ENCODE data around the gene GNB3.

GNB3 gene

DNA sequence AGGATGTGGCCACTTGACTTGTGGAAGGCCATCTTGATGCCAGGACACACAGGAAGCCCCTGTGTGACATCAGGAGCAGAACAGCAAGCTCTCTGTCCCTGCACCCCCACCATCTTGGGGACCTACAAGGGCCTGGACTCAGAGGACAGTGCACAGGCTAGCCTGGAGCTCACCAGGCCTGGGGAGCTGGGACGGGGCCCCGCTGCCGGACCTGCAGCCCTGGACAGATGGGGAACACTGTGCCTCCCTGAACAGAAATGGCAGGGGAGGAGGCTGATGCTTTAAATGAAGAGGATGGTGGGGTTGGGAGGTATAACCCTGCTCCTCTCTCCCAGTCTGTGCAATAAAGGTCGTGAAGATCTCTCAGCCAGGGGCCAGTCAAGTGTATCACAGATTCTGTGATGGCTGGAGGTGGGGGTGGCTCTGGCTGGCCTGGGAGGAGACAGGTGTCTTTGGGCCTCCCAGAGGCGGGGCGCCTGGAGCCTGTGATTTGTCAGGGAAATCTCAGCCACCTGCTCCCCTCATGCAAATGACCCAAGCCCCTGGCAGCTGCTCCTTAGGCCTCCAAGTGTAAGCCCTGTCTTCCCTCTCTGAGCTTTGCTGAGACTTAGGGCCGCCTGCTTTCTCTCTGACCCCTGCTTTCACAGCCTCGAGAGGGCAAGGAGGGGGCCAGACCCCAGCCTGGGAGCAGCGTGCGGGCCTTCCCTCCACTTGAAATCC lies 1.1 kb upstream of the GNB3 start:
- DNase-seq, result no peak

DNA sequence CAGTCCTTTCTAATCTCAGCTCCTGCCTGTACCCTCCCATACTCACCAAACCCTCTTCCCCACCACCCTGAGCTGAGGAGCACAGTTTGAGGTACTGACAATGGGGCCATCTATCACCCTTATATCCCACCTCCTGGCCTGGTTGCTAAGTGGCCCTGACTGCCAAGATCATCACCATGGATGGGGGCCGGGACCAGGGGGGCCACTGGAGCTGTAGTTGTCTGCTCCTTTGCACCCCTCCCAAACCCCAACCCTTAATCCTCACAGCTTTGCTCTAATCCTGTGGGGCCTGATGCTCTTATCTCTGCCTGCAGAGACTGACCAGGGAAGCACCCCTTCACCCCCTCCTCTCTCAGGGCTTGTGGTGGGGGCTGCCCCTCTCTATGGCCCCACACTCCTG lies 395 bp upstream of the GNB3 start:
- no peak for DNase-seq

DNA sequence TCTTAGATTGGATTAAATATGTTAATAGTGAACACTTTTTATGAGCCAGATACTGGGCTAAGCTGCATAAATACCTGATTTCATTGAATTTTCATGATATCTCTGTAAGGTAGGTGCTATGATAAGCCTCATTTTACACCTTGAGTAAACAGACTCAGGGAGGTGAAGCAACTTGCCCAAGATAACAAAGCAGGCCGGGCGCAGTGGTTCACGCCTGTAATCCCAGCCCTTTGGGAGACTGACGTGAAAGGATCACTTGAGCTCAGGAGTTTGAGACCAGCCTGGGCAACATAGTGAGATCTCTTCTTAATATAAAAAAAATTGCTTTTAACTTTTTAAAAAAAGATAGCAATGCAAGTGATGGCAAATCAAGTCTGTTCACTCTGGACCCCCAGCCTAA lies 1.4 kb downstream of the GNB3 start:
- DNase-seq, result no peak

DNA sequence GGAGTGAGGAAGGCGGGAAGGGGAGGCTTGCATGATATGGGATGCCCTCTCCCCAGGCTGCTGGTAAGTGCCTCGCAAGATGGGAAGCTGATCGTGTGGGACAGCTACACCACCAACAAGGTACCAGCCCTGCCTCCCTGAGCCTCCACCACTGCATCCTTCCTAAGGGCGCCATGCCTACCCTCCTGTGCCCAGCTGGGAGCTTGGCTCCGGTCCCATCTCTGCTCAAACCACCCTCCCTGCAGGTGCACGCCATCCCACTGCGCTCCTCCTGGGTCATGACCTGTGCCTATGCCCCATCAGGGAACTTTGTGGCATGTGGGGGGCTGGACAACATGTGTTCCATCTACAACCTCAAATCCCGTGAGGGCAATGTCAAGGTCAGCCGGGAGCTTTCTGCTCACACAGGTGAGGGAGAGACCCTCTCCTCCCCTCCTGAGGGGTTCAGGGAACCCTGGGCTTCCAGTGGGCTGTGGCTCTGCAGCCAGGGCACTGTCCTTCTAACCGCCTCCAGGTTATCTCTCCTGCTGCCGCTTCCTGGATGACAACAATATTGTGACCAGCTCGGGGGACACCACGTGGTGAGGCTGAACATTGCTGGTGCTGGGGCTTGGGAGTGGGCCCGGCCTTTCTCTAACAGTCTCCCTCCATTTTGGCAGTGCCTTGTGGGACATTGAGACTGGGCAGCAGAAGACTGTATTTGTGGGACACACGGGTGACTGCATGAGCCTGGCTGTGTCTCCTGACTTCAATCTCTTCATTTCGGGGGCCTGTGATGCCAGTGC lies 2.6 kb downstream of the GNB3 start:
- DNase-seq, result no peak

DNA sequence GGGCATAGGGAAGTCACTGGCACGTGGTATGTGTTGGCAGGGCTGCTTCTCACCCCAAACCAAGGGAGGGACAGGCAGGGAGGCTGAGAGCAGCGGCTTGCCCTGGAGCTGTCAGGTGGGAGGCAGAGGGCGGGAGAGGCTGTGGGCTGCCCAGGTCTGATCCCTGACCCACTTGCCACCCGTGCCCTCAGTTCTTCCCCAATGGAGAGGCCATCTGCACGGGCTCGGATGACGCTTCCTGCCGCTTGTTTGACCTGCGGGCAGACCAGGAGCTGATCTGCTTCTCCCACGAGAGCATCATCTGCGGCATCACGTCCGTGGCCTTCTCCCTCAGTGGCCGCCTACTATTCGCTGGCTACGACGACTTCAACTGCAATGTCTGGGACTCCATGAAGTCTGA lies 4.7 kb downstream of the GNB3 start:
- no peak for DNase-seq

DNA sequence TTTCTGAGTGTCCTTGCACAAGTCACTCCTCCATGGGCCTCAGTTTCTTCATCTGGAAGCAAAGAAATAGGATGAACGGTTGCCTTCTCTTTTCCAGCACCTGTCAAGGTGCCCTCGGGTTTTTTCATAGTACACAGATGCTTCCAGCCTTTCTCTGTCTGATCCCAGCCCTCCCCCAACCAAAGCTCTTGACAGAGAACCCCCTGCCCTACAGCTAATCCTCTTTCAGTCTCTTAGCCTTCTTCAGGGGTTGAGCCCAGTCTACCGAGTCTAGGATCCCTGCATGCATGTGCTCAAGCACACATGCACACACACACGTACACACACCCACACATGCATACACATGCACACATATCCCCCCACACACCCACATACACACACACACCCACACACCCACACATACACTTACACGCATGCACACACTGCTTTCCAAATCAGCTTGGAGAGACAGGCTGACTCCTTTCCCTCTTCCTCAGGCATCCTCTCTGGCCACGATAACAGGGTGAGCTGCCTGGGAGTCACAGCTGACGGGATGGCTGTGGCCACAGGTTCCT lies 5.7 kb downstream of the GNB3 start:
- DNase-seq, result no peak

DNA sequence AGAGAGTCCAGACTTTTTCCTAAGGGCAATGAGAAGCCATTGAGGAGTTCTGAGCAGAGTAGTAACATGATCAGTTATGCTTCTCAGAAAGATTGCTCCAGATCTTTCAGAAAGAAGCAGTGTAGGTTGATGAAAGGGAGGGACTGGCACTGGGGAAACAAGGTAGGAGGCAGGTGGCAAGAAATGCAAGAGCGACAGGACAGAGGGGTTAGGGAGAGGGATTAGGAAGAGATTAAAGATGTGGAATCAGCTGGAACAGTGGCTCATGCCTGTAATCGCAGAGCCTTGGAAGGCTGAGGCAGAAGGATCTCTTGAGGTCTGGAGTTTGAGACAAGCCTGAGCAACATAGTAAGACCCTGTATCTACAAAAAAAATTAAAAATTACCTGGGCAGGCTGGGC lies 7.0 kb downstream of the GNB3 start:
- DNase-seq, result no peak

DNA sequence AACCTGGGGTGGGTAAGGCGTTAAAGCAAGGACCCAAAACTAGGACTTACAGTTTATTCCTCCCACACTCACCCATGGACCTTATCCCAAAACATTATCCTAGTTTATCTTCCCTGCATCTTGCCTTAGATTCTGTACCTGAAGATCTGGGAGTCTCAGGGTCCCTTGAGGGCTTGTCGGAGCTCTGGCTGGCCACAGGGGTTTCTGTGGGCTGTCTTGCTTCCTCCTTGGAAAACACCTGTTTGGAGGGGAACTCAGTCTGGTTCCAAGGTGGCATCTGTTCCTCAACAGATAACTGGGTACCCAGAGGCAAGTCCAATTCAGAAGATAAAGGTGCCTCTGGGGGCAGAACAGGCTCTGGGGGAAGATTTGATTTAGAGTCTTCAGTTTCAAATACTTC lies 8.7 kb downstream of the GNB3 start:
- no peak for DNase-seq

DNA sequence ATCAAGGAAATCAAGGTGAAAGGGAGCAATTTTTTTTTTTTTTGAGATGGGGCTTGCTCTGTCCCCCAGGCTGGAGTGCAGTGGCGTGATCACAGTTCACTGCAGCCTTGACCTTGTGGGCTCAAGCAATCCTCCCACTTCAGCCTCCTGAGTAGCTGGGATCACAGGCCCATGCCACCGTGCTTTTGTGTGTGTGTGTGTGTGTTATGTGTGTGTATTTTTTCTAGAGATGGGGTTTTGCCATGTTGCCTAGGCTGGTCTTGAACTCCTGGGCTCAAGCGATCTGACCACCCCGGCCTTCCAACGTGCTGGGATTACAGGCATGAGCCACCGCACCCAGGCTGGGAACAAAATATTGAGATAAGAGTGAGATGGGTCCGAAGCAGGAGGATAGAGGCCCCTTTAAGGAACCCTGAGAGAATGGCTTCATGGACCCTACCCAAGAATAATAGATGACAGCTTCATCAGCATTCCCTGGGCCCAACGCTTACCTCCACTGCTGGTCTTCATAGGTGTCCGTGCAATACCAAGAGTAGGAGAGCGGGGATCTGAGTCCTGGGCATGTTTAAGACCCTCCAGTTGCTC lies 9.3 kb downstream of the GNB3 start:
- DNase-seq, result no peak

DNA sequence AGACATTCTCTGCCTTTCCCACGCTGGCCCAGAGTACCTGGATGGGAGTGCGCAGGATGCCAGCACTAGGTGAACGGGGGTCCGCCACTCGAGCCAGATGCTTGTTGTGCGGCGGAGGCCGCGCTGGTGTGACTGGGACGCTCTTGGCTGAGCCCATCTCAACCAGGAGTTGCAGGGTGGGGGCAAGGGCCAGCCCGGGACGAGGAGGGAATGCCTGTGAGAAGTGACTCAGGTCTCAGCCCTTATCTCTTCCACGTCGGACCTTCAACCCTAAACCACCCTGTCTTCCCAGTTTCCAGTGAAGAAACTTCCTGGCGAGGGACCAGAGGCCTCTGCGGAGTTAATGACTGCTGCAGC lies 10.0 kb downstream of the GNB3 start:
- DNase-seq, result no peak

DNA sequence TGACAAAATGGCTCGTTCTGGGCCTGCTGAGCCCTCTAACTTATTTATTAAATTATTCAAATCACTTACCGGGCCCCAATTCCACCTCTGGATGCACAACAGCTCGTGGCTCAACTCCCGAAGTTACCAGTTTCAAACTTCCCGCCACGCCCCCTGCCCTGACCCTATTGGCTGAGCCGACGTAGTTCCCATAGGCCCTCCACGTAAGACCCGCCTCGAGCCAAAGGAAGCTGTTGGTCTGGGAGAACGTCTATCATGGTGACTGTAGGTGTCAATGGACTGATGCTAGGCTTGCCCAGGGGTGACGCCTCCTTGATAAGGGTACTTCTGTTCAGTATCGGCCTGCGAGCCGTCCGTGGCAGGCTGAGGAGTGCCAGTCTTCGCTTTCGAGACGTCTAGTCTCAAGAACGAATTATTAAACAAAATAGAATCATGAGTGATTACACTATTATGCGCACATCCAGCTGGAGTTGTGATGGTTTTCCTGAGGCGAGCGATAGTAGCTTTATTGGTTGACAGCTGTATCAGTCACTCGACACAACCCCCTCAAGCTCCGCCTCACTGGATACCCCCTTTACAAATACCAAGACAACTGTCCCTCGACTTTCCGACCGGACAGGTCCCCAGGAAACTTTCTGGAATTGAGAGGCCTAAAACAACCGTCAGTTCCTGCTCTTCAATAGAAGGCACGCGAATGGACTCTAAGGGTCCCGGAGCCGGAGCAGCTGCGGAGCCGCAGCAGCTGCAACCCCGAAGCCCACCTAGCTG lies 10.6 kb downstream of the GNB3 start, which contains the start of gene CDCA3:
Gene CDCA3 (minus strand): TSS at position 134 of the 768 bp plus-strand sequence. CDS start 334 bp downstream, outside the sequence.
- peak; percentile 98 for DNase-seq

DNA sequence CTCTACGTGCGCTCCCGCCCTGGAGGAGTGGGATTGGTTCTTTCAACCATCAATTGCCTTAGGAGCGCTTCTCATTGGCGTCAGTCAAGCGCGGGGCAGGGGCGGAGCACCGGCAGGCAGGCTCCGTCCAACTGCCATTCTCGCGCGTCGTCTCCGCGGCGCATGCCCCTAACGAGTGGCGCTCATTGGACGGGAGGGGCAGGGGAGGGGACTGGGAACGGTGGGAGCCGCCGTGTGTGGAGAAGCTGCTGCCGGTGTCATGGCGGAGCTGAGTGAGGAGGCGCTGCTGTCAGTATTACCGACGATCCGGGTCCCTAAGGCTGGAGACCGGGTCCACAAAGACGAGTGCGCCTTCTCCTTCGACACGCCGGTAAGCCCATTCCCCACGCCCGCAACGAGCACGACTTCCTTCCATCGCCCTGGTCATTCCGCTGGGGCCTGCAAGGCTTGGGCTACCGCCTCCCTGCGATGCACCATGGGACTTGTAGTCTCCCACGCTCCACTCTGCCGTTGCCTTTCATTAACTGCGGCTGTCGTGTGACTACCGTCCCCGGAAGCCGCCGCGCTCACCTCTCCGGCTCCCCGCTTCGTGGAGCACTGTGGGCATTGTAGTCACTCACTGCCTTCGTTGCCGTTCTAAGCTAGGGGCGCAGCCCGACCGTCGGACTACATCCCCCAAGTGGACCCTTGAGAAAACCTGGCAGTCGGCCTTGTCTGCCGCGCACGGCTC lies 11.4 kb downstream of the GNB3 start, which contains the start of gene USP5:
Gene USP5 (plus strand): TSS at position 230 of the 730 bp plus-strand sequence. CDS start 30 bp downstream, at position 260.
- peak; percentile 99 for DNase-seq

DNA sequence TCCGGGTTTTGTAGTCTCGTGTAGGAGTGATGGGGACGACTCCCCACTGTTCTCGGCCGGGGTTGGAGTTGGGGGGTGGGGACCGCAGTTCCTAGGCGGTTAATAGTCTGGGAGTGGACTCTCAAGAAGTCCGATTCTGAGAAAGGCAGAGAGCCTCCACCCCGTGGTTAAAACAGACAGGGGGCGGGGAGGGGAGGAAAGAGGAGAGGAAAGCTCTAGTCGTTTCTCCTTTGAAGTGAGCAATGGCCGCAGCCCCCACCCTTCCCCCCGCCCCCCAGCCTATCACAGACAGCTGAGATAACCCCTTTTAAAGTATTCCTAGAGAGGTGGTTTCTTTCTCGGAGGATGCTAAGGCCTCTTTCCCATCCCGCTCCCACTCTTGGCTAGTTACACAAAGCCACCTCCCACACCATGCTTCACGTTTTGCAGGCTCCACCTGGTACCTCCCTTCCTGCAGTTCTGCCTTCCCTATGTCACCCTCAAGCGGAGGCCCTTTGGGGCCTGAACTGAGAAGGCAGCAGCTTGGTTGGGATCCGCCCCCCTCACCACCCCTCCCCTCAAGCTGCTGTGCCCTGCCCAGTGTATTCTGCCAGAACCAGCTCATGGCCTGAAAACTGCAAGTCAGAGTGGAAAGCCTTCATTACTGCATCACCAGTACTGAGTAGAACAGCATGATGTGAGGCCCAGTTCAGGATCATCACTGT lies 12.1 kb downstream of the GNB3 start:
- no peak for DNase-seq

DNA sequence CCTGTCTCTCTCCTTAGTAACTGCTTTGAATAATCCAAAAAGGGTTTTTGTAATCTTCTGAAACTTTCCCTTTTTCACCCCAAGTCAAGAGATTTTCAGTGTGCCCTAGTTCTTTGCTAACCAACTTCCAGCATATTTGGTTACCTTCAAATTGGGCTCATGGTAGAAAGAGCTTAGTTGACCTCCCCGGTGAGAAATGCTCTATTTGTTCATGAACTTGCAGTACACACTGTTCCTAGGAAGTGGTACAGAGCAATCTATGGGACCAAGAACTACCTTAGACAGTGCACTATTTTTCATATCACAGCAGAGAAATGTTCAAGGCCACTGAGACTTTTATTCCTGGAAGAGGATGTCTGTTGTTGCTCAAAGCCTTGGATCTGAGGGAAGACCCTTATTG lies 12.9 kb downstream of the GNB3 start:
- no peak for DNase-seq

DNA sequence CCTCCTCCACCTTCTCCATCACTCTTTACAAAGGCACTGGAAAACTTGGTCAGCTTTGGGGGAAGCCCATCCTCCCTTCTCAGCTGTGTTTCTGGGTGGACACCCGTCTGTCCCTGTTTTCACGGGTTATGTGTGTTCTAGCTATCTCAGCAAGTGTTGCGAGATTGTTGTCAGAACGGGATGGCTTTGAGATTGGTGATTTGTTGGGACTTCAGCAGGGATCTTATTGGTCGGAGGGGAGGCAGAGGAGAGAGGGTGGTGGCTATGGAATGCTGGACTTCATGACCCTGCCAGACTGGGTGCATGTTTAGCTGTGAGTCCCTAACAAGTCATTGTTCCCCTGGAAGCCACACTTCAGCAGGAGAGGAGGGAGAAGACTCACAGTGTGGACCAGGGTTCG lies 13.3 kb downstream of the GNB3 start:
- DNase-seq, result no peak

DNA sequence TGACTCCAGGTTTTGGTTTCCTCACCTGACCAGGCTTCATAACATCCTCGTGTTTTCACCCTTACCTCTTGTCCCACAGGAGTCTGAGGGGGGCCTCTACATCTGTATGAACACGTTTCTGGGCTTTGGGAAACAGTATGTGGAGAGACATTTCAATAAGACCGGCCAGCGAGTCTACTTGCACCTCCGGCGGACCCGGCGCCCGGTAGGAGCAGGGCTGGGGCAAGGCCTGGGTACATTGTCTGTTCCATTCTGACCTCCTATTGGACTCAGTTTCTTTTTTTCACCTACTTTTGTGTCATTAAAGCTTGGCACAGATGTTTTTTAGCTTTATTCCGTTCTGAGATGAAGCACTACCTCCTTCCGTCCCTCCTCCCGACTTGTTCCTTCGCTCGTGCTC lies 14.6 kb downstream of the GNB3 start:
- DNase-seq, result no peak

DNA sequence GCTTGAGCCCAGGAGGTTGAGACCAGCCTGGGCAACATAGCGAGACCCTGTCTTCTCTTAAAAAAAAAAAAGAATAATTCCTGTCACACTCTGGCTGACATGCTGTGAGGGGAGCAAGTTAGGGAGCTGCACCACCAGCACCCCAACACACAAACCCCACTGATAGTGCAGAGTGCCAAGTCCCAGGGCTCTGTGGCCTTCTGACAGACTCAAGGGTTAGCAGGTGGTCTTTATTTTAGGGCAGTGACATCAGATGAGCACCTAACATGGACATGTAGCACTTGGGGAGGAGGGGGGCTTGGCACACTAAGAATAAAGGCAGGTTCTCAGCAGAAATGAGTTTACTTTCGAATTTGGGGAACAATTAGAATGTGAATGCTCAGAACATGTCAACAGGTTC lies 18.1 kb downstream of the GNB3 start:
- no peak for DNase-seq

DNA sequence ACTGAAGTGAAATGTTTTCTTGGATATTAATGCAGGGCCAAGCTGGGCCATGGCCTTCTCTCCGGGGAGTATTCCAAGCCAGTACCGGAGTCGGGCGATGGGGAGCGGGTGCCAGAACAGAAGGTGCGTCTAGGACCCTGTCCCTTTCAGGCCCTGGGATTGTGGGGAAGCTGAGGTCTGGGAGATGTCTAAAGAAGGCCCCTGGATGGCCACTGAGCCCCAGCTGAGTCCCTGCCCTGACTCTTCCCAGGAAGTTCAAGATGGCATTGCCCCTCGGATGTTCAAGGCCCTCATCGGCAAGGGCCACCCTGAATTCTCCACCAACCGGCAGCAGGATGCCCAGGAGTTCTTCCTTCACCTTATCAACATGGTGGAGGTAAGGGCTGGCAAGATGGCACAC lies 19.4 kb downstream of the GNB3 start:
- no peak for DNase-seq

DNA sequence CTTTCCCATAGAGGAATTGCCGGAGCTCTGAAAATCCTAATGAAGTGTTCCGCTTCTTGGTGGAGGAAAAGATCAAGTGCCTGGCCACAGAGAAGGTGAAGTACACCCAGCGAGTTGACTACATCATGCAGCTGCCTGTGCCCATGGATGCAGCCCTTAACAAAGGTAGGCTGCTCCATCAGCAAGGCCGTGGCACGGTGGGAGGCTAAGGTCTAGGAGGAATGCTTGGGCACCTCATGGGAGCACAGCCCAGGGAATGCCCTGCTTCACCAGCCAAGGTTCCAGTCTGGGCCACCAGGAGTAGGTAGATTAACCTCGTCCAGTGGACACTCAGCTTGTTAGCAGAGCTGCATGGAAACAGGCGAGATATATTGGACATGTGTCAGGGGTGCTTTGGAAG lies 20.2 kb downstream of the GNB3 start:
- no peak for DNase-seq

DNA sequence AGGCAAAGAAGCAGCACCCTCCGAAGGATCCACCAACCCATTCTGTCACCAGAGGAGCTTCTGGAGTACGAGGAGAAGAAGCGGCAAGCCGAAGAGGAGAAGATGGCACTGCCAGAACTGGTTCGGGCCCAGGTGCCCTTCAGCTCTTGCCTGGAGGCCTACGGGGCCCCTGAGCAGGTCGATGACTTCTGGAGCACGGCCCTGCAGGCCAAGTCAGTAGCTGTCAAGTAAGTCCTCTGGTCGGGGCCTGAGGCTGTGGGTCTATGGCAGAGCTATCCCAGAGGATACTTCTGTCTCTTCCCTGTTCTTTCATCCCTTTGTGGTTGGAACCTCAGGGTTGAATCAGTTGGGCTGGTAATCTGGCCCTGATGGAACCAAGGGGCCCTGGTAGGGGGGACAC lies 20.7 kb downstream of the GNB3 start:
- DNase-seq, result no peak

DNA sequence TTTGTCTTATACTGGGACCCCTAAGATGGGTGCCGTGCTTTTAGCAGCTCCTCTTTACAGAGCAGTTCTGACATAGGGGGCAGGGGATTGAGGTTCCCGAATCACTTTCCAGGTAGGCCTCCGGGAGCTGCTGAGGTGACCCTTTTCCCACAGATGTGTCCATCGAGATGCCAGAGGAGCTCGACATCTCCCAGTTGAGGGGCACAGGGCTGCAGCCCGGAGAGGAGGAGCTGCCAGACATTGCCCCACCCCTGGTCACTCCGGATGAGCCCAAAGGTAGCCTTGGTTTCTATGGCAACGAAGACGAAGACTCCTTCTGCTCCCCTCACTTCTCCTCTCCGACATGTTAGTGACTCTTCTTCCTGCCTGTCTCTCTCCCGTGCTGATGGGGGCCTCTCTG lies 22.3 kb downstream of the GNB3 start:
- no peak for DNase-seq
